Erythroblast (primary cell): ENCODE data around the gene GTF3C1.

Source experiments
- DNase-seq, 2 experiments: peaks; one replicate each; lab custom pipeline; 2025; lab: John Stamatoyannopoulos, UW
- GATA1 ChIP-seq: IDR thresholded peaks from 2 replicates; pipeline ENCODE4 v1.6.1; 2011; ENCODE audit warnings: low read depth, mild to moderate bottlenecking, control low read depth, low read length, moderate library complexity
- POLR2A ChIP-seq: IDR thresholded peaks from 2 replicates; pipeline ENCODE4 v1.6.1; 2011; ENCODE audit warnings: mild to moderate bottlenecking, low read length

GTF3C1 gene

DNA sequence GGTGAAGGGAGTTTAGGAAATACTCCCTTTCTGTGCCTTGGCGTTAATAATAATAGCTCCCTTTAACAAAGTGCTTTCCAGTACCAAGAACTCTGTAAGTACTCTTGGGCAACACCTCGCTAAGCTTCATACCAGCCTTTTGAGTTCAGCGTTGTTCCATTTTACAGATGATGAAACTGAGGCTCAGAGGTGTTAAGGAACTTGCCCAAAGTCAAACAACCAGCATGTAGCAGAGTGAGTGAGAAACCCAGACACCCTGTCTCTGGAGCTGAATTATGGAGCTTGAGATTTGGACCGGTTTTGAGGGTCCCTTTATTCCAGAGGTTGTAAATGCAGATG is 838 bp upstream of the GTF3C1 start:
- no peak for TF ChIP-seq POLR2A
- no peak for TF ChIP-seq GATA1
- peak in 1 of 2 experiments; percentile 37 for DNase-seq

- TF ChIP-seq POLR2A (no peak), GATA1 (no peak)
- peak in 1 of 2 experiments; percentile 74 for DNase-seq
Observed at GRCh38 chr16:27549464-27549745, 308 bp downstream of the GTF3C1 start.

DNA sequence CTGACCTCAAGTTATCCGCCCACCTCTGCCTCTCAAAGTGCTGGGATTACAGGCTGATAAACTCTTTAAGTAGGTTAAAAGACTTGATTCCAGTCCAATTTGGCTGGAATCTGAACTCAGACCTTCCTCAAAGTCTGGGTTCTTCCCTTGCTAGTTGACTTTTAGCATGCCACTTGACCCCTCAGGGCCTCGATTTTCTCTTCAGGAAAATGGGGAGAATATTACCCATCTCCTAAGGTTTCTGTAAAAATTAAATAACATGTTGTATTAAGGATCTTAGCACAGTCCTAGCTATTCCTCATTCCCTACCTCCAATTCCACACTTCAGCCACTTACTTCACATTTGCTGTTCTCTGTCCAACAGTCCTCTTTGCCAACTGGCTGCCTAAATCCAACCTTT is 1.9 kb downstream of the GTF3C1 start:
- TF ChIP-seq POLR2A: no peak
- no peak for TF ChIP-seq GATA1
- DNase-seq: no peak

- peak; percentile 13 to 35 for DNase-seq
- TF ChIP-seq GATA1 (no peak), POLR2A (no peak)
Observed at GRCh38 chr16:27547134-27547533, 2.6 kb downstream of the GTF3C1 start.

- TF ChIP-seq GATA1 (no peak), POLR2A (no peak)
- DNase-seq: no peak
Observed at GRCh38 chr16:27544671-27545070, 5.0 kb downstream of the GTF3C1 start.

DNA sequence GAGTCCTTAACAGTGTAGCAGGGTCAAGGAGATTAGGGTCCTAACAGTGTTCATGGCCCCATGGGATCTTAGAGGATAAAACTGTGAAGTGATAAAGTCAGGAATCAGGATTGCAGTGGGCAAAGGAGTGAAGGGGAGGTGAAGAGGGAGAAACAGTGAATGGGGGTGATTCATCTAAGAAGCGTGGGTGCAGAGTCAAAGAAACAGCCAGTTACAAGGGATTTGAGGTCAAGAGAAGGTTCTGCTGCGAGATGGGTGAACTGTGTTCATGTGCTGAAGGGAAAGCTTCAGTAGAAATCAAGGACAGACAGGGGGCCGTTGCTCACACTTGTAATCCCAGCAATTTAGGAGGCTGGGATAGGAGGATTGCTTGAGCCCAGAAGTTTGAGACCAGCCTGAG is 5.9 kb downstream of the GTF3C1 start:
- no peak for TF ChIP-seq GATA1
- no peak for TF ChIP-seq POLR2A
- no peak for DNase-seq

GRCh38 chr16:27539636-27540035 is 10.1 kb downstream of the GTF3C1 start:
- no peak for DNase-seq

GRCh38 chr16:27539120-27539519 is 10.6 kb downstream of the GTF3C1 start:
- TF ChIP-seq POLR2A (no peak), GATA1 (no peak)
- DNase-seq: no peak

More at GRCh38 chr16:27539636-27540035, 10.1 kb downstream of the GTF3C1 start:
- TF ChIP-seq POLR2A: no peak
- no peak for TF ChIP-seq GATA1

DNA sequence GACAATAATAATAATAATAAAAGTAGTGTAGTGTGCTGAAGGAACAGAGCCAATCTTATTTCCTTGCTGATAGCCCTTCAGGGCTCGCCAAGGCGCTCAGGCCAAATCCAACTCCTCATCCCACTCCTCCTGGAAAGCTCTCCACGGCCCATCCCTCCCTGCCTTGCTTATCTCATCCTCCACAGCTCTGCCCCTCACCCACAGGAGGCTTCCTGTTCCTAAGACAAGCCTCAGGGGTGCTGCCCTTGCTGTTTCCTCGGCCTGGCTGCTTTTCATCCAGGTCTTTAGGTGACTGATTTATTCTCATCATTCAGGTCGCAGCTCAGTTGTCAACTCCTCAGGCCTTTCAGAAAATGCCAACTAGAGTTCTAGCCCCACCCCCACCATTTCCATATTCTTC is 11.2 kb downstream of the GTF3C1 start:
- TF ChIP-seq POLR2A: no peak
- no peak for TF ChIP-seq GATA1
- DNase-seq: no peak

GRCh38 chr16:27534256-27534655 is 15.5 kb downstream of the GTF3C1 start:
- TF ChIP-seq GATA1 (no peak), POLR2A (no peak)

GRCh38 chr16:27531826-27532800 is 17.6 kb downstream of the GTF3C1 start:
- TF ChIP-seq GATA1: no peak
- TF ChIP-seq POLR2A: no peak
- DNase-seq: no peak

More at GRCh38 chr16:27534256-27534655, 15.5 kb downstream of the GTF3C1 start:
- no peak for DNase-seq

DNA sequence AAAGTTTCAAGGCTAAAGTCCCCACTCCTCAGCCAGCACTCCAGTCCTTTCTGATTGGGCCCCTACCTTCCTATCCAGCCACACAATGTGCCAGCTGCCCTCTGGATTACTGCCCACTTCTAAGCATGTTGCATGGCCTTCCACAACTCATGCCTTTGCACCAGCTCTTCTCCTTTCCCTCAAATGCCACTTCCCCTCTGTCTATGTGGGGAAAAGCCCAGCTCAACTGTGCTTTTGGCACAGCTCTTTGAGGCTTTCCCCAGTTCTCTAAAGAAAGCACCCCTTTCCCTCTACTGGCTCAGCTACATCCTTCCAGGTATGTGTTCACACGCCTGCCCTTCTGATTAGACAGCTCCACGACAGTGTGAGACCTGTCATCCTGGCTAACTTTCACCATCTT is 18.5 kb downstream of the GTF3C1 start:
- DNase-seq: no peak

GRCh38 chr16:27529962-27530361 is 19.8 kb downstream of the GTF3C1 start:
- TF ChIP-seq GATA1: no peak
- no peak for TF ChIP-seq POLR2A
- DNase-seq: no peak

More for the DNA sequence above, 18.5 kb downstream of the GTF3C1 start:
- TF ChIP-seq POLR2A (no peak), GATA1 (no peak)

GRCh38 chr16:27528294-27528693 is 21.4 kb downstream of the GTF3C1 start:
- no peak for DNase-seq
- TF ChIP-seq GATA1 (no peak), POLR2A (no peak)

DNA sequence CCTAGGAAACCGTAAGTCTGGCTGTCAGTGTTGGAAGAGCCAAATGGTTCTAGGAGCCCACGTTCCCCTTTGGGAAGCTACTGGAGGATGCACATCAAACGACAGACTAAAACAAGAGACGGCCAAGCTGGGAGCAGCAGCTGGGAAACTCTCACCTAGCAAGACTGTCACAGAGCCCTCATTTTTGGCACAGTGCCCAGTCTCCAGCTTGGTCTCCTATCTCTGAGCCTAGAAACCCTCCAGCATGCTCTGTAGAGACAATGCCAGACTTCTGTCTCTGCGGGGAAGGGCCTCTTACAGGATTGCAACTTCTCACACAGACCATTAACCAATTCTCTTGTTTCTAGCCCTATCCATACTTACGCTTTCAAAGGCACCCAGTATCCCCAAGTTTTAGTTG is 23.5 kb downstream of the GTF3C1 start:
- TF ChIP-seq GATA1 (no peak), POLR2A (no peak)

More for the DNA sequence above, 23.5 kb downstream of the GTF3C1 start:
- DNase-seq: peak; percentile 48 to 65
